GM12892 (cell line): Measurements from ENCODE around the gene ZBED3.

ENCODE experiments used
- POLR2A ChIP-seq: IDR thresholded peaks from 2 replicates; pipeline ENCODE4 v1.6.1; 2011; ENCODE audit warnings: low read depth, low read length, control low read depth
- TAF1 ChIP-seq: IDR thresholded peaks from 2 replicates; pipeline ENCODE4 v1.6.1; 2011; ENCODE audit warnings: low read depth, mild to moderate bottlenecking, control low read depth, low read length, borderline replicate concordance

GRCh38 chr5:77032635-77033034, 54.5 kb downstream of the ZBED3 start:
- no peak for TF ChIP-seq POLR2A
- no peak for TF ChIP-seq TAF1
